OCI-LY7 (cell line): Measurements from ENCODE around the gene SNX17. TPM values are rescaled to one million over a fixed set of nuclear protein-coding genes. Genes with fewer than 3 reads are reported as not detected.

Experiments used
- BruUV-seq: library from RNA; stranded (reverse); fragments of 400-500 nt; replicated peaks from 2 replicates; lab custom pipeline; 2021; lab: Mats Ljungman, UMichigan
- CTCF ChIA-PET: fragments of 300-600 bp; sonication (Branson Sonifier 250); formaldehyde crosslinking; loops from one replicate; lab custom pipeline; 2022; ENCODE audit warnings: antibody characterized with exemption; ENCODE audit not compliant: unreplicated experiment; lab: Charles Lee
- POLR2A ChIA-PET: fragments of 300-600 bp; sonication (Branson Sonifier 250); formaldehyde crosslinking; loops from one replicate; lab custom pipeline; 2022; ENCODE audit warnings: antibody characterized with exemption; lab: Charles Lee
- DNase-seq: peaks from one replicate; pipeline ENCODE4 v3.0.0-alpha.2; 2015; ENCODE audit warnings: low spot score
- H2AFZ ChIP-seq: fragments of 200-600 bp; sonication (generic), shearing (Covaris generic); 2 replicates; pipeline ENCODE4 v1.6.1; 2014; ENCODE audit warnings: mild to moderate bottlenecking, antibody characterized with exemption, low read length, moderate library complexity
- H3K27ac ChIP-seq: fragments of 200-600 bp; sonication (generic); 2 replicates; pipeline ENCODE4 v1.5.1; 2014; ENCODE audit warnings: mixed run types, low read depth, mild to moderate bottlenecking, moderate library complexity, low read length, inconsistent platforms; ENCODE audit not compliant: poor library complexity, severe bottlenecking
- H3K36me3 ChIP-seq: fragments of 200-600 bp; sonication (generic); 2 replicates; pipeline ENCODE4 v1.6.1; 2014; ENCODE audit warnings: mild to moderate bottlenecking, antibody characterized with exemption, low read length, moderate library complexity, mixed read lengths; ENCODE audit not compliant: insufficient read depth
- H3K4me1 ChIP-seq: fragments of 200-600 bp; sonication (generic); 2 replicates; pipeline ENCODE4 v1.5.1; 2014; ENCODE audit warnings: mild to moderate bottlenecking, low read length; ENCODE audit not compliant: insufficient read depth, poor library complexity, severe bottlenecking
- H3K4me2 ChIP-seq: fragments of 200-600 bp; sonication (generic); 2 replicates; pipeline ENCODE4 v1.6.1; 2014; ENCODE audit warnings: mild to moderate bottlenecking, low read length
- H3K4me3 ChIP-seq: fragments of 200-600 bp; sonication (generic); 2 replicates; pipeline ENCODE4 v1.5.1; 2014; ENCODE audit warnings: mild to moderate bottlenecking, low read depth, low read length; ENCODE audit not compliant: poor library complexity, severe bottlenecking
- H3K79me2 ChIP-seq: fragments of 200-600 bp; sonication (generic); 2 replicates; pipeline ENCODE4 v1.6.1; 2016; ENCODE audit warnings: low read depth, mild to moderate bottlenecking, low read length, moderate library complexity, mixed read lengths; ENCODE audit not compliant: insufficient read depth
- H3K9me2 ChIP-seq: fragments of 200-600 bp; sonication (generic); 2 replicates; pipeline ENCODE4 v1.6.1; 2016; ENCODE audit warnings: mild to moderate bottlenecking, low read length, mixed read lengths; ENCODE audit not compliant: insufficient read depth
- H3K9me3 ChIP-seq: fragments of 200-600 bp; sonication (generic); 2 replicates; pipeline ENCODE4 v1.6.1; 2014; ENCODE audit warnings: mild to moderate bottlenecking, mixed run types, low read length, mixed read lengths
- H4K20me1 ChIP-seq: fragments of 200-600 bp; sonication (generic); 2 replicates; pipeline ENCODE4 v1.6.1; 2014; ENCODE audit warnings: mild to moderate bottlenecking, antibody characterized with exemption, low read length, moderate library complexity, mixed read lengths; ENCODE audit not compliant: insufficient read depth
- CTCF ChIP-seq: fragments of 200-600 bp; sonication (generic); conservative IDR thresholded peaks from 2 replicates; pipeline ENCODE4 v1.5.1; 2014; ENCODE audit warnings: mild to moderate bottlenecking, antibody characterized with exemption, low read length, moderate library complexity, mixed read lengths
- EZH2phosphoT487 ChIP-seq: fragments of 200-600 bp; sonication (generic); IDR thresholded peaks from 2 replicates; pipeline ENCODE4 v1.6.1; 2018; ENCODE audit warnings: low read depth, borderline replicate concordance, mild to moderate bottlenecking, mixed run types, antibody characterized with exemption, low read length, moderate library complexity, mixed read lengths
- intact Hi-C: fragments of 100-400 bp; cut with micrococcal nuclease; formaldehyde crosslinking; loops from one replicate; pipeline ENCODE4 v1.10.0; 2022; ENCODE audit not compliant: unreplicated experiment
- total RNA-seq, 2 experiments: library from RNA; depleted of rRNA in 1 of 2; stranded (reverse); fragments of >200 nt in 1 of 2; shearing (Covaris generic) in 1 of 2; gene quantifications; 2 replicates each; pipeline ENCODE4 v1.2.3, GENCODE V29; 2014 to 2022

The SNX17 gene
- total RNA-seq, 2 experiments from 2014 or later: 63.1 to 97.4 TPM

- Histone ChIP-seq H3K4me1 (no peaks in the 10 kb centered on the region), H2AFZ (no peak overlapping the region), H3K36me3 (peaks cover 91% of the 10 kb centered on the region), H3K9me2 (no peaks in the 10 kb centered on the region), H3K79me2 (no peaks in the 10 kb centered on the region), H3K9me3 (no peaks in the 10 kb centered on the region), H3K27ac (no peak overlapping the region), H3K4me3 (no peak overlapping the region), H3K4me2 (no peak overlapping the region), H4K20me1 (no peaks in the 10 kb centered on the region)
- ChIA-PET CTCF (no interaction called here), POLR2A (interaction anchor here (0.6 kb wide), 1 partner anchor 100 kb away, joined by 3 read pairs; no protein-coding TSS in a partner anchor)
- intact Hi-C loops: no loop called here
- TF ChIP-seq CTCF: no peak
- no peak for TF ChIP-seq EZH2phosphoT487
- no TSS peak for BruUV-seq
- no peak for DNase-seq
Observed at GRCh38 chr2:27336173-27336572, 34.2 kb upstream of the SNX17 start.

- H4K20me1 ChIP-seq: no peaks in the 10 kb centered on the region
- intact Hi-C loops: no loop called here
- no peak overlapping the region for H3K4me3 ChIP-seq
- H3K4me1 ChIP-seq: peaks cover 14% of the 10 kb centered on the region
- H3K9me3 ChIP-seq: no peaks in the 10 kb centered on the region
- H3K4me2 ChIP-seq: no peak overlapping the region
- peaks cover 71% of the 10 kb centered on the region for H3K79me2 ChIP-seq
- H3K36me3 ChIP-seq: peaks cover 41% of the 10 kb centered on the region
- no TSS peak for BruUV-seq
- no peak for DNase-seq
- POLR2A ChIA-PET: interaction anchor here (0.6 kb wide), 3 partner anchors 236 to 385 kb away, joined by 3 to 4 read pairs (median 3); no protein-coding TSS in a partner anchor
- no peak overlapping the region for H3K27ac ChIP-seq
- CTCF ChIA-PET: no interaction called here
- no peak overlapping the region for H2AFZ ChIP-seq
- H3K9me2 ChIP-seq: no peaks in the 10 kb centered on the region
- no peak for TF ChIP-seq EZH2phosphoT487
- TF ChIP-seq CTCF: no peak
Observed at GRCh38 chr2:27347641-27348040, 22.8 kb upstream of the SNX17 start.

GRCh38 chr2:27350106-27350693, 20.2 kb upstream of the SNX17 start:
- Histone ChIP-seq H3K79me2 (peaks cover 76% of the 10 kb centered on the region), H3K4me2 (no peak overlapping the region), H3K4me1 (peaks cover 21% of the 10 kb centered on the region), H3K36me3 (peaks cover 20% of the 10 kb centered on the region; the same call in 1 of the 2 replicates), H3K4me3 (no peak overlapping the region), H4K20me1 (0 out of 2 replicates have a peak, but pooled peaks cover 4% of the 10 kb centered on the region), H3K9me3 (no peaks in the 10 kb centered on the region), H3K9me2 (no peaks in the 10 kb centered on the region), H2AFZ (no peak overlapping the region), H3K27ac (no peak overlapping the region)
- BruUV-seq: no TSS peak
- POLR2A ChIA-PET: interaction anchor here (0.7 kb wide), 1 partner anchor 36 kb away, joined by 3 read pairs; no protein-coding TSS in a partner anchor
- intact Hi-C loops: no loop called here
- DNase-seq: no peak
- TF ChIP-seq CTCF: no peak
- no peak for TF ChIP-seq EZH2phosphoT487
- CTCF ChIA-PET: no interaction called here
